HL-60/S4 treated with phorbol 12-myristate 13-acetate at 8.2 ng/mL for 4 days and 3 days (cell line): ENCODE results near the gene NPAS1.
"Not testable (repeated sequence)": the region's sequence is repeated elsewhere in the genome, so short reads cannot be mapped to it uniquely, and the experiment has no call there.

ENCODE experiments used
- in situ Hi-C: fragments of 300-500 bp; cut with MboI; formaldehyde crosslinking; loops from 2 replicates; pipeline ENCODE4 v1.15.0; 2022; ENCODE audit warnings: low sequenced_read_pairs

The NPAS1 gene

DNA sequence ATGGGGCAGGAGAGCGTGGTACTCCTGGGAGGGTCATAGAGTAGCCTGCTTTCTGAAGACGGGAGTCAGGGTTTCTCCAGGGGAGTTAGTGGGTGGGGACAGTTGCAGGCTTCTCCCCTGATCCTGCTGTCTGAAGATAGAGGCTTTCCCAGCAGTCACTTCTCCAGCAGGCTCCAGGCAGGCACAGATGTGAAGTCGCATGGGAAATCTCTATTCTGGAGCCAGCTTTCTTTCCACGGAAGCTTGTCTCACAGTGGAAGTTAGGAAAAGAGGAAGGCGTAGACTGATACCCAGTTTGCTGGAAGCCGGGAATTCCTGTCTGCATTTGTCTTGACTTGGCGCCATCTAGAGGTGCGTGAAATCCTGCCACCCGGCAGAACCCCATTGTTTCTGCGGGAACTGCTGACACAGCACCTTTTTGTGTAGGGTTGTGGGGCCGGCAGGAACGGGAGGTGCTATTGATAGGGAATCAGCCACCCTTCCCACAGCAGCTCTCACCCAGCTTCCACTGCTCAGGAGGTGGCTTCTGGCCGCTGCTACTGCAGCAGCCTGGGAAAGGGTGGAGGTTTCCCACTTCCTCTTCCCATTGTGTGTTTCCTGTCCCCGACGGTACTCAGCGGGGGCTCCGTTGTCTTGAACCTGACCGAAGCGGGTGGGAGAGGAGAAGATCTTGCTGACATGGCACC is 28.5 kb upstream of the NPAS1 start:
- in situ Hi-C loops: no loop called here

DNA sequence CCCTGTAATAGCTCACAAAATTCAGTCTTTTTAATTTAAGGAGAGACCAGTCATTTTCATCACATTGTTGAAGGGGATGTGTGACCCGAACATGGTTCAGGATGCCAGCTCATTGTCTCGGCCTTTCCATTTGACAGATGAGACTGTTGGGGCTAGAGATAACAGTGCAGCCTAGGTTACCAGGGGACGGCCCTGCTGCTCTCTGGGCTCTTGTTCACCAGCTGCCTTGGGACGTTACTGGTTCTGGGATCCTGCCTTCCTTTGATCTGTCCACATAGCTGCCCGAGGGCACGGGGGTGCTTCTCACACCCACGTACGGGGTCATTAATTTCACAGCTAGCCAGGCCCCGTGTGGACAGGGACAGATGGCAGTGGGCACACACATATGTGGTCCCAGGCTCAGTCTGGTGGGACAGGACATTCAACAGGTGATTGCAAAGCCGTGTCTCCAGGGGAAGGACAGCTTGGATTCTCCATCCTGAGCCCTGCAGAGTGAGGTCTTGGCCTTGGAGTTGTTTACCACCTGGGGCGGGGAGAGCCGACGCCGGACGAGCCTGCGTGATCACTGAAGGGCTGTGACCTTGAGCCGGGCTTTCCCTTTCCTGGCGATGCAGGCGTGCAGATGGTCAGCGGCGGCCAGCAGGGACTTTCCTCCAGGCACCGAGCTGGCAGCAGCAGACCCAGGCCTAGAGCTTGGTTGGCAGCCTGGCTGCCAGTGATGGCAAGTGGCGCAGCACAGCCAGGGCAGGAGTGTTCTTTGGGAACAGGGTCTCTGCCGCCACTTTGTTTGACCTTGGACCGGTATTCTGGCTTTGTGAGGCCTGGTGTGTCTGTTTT is 26.7 kb upstream of the NPAS1 start:
- in situ Hi-C loops: no loop called here

GRCh38 chr19:46993622-46994021 is 26.0 kb upstream of the NPAS1 start:
- in situ Hi-C loops: no loop called here

- in situ Hi-C loops: no loop called here
Measured at GRCh38 chr19:46994141-46994686, 25.4 kb upstream of the NPAS1 start.

DNA sequence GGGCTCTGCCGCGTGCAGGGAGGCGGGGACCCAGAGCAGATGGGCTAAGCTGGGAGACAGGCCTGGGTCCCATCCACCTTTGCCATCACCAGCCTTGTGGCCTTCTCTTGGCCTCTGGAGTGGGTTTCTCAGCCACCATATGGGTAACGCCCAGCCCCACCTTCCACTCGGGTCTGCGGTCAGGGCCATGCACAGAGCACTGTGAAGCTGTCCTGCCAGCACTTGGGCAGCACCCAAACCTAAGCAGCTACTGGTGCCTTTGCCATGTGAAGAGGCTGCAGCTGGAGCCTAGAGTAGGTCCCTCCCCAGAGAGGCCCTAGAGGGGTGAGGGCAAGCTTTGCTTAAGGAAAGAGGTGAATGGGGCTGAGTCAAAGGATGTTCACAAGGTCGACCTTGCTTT is 24.1 kb upstream of the NPAS1 start:
- in situ Hi-C loops: no loop called here

DNA sequence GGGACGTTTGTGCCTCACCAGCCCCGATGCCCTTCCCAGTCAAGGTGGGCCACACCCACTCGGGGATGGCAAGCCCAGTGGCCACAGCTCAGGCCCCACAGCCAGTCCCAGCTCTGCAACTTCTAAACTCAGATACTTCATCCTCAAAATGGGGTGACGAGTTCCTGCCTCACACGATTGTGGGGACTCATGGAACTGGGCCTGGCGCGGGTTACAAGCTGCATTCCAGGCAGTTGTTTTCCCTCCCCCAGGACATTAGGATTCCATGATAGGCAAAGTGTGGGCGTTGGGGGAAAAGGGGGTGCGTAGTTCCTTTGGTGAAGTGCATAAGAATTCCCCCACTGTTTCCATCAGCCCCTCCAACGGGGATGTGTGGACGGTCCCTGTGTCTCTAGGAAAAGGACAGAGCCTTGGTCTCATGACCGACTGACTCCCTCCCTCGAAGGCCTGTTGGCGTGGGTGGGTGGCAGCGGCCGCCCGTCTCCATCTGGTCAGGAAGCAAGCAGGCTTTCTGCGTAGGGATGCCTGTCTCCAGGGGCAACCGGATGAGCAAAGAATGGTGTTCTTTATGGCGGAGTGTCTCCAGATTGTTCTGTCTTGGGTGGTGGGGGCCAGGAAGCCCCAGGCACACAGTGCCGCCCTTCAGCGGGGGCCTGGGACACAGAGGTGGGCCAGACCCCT is 21.1 kb upstream of the NPAS1 start:
- in situ Hi-C loops: no loop called here

- in situ Hi-C loops: no loop called here
Measured at GRCh38 chr19:46999377-46999776, 20.3 kb upstream of the NPAS1 start.

DNA sequence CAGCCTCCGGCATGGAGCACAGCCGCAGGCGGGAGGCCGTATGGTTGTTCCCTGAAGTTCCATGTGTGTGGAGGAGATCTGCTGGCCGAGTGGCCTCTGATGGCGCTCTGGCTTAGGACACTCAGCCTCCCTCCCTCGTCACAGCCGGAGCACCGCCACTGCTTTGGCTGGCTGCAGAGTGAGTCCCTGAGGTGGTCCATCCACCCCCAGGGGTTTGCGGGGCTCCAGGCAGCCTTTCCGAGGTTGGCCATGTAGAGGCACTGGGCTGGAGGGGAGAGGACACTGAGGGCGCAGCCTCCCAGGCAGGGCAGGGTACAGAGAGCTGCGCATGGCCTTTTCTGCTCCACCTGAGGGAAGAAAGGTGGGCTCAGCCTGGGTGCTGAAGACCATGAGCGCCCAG is 19.8 kb upstream of the NPAS1 start:
- in situ Hi-C loops: no loop called here

- in situ Hi-C loops: no loop called here
Measured at GRCh38 chr19:47000373-47000772, 19.3 kb upstream of the NPAS1 start.

- in situ Hi-C loops: no loop called here
Measured at GRCh38 chr19:47001584-47001983, 18.1 kb upstream of the NPAS1 start.

- in situ Hi-C loops: no loop called here
Measured at GRCh38 chr19:47002106-47002766, 17.4 kb upstream of the NPAS1 start.

GRCh38 chr19:47002853-47003610 is 16.6 kb upstream of the NPAS1 start:
- in situ Hi-C loops: no loop called here

GRCh38 chr19:47003611-47004465 is 15.8 kb upstream of the NPAS1 start:
- in situ Hi-C loops: no loop called here

DNA sequence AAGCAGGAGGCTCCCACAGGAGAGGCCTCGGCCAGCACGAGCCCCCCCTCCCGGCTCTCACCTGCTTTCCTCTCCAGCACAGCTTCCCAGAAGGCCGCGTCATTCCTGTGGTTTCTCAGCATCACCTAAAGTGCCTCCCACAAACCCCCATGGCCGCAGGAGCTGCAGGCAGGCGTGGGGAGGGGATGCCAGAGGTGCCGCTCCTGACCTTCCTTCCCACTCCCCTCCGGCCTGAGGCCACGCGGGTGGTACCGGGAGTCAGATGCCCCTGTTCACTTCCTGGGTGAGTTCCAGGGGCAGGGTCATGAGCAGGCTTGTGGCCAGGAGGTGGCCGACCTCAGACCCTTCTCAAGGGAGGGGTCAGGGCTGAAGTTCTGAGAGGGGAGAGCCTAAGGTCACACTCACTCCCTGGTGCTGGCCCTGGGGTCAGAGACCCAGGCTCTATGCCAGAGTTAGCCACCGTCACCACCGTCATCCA is 14.4 kb upstream of the NPAS1 start:
- in situ Hi-C loops: no loop called here

DNA sequence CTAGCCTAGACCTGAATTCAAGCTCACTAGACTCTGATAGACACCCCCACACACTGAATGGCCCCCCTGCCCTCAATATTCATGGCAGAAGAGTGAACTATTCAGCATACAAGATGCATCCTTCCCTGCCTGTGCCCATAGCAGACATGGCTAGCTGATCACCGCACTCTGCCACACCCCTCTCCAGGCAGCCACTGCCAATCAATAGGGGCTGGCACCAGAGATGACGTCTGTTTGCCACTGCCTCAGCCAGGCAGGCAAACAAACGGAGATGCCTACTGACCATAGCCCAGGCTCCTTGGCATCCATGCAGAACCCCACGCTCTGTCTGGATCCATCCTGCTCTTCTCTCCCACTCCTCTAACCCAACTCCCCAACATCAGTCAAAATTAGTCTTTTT is 13.8 kb upstream of the NPAS1 start:
- in situ Hi-C loops: no loop called here

GRCh38 chr19:47006496-47006895 is 13.1 kb upstream of the NPAS1 start:
- in situ Hi-C loops: no loop called here

DNA sequence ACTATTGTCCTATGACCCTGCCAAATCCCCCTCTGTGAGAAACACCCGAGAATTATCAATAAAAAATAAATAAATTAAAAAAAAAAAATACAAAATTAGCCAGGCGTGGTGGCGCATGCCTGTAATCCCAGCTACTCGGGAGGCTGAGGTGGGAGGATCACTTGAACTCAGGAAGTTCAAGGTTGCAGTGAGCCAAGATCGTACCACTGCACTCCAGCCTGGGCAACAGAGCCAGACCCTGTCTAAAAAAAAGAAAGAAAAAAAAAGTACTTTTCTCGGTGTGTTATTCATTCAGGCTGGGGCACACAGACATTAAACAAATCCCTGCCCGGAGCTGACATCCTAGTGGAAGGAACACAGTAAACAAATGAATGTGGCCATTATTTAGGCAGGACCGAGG is 9.1 kb upstream of the NPAS1 start:
- in situ Hi-C loops: not testable (repeated sequence)

DNA sequence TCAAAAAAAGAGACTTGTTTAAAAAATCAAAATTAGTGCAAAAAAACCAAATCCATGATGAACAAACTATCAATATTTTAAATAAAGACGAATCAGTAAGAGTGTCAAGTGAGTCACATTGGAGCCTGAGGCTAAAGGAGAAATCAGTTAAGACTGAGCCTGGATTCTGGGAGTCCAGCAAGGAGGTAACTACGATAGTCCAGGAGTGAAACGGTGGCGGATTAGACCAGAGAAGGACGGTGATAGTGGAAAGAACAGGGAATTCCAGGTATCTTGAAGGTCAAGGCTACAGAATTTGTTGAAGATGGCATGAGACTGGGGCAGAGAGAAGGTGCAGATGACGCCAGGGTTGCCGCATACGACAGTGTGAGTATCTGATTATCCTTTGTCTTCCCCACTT is 7.0 kb upstream of the NPAS1 start:
- in situ Hi-C loops: no loop called here

- in situ Hi-C loops: no loop called here
Measured at GRCh38 chr19:47013041-47013517, 6.6 kb upstream of the NPAS1 start.
